HuH-7.5 (cell line): Measurements from ENCODE around the gene KBTBD8.

Experiments used
- DNase-seq: peaks from one replicate; pipeline ENCODE4 v3.0.0; 2011; ENCODE audit warnings: low spot score

Gene KBTBD8

DNA sequence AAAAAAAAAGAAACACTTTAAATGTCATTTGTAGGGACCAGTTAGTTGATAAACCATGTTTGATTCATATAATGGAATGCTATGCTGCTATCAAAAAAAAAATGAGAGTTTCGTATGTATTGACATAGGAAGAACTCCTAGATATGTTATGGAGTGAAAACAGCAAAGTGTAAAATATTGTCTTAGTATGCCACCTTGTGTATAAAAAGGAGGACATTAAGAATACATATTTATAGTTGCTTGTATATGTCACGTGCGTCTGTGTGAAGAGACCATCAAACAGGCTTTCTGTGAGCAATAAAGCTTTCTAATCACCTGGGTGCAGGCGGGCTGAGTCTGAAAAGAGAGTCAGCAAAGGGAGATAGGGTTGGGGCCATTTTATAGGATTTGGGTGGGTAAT lies 39.5 kb downstream of the KBTBD8 start:
- no peak for DNase-seq

DNA sequence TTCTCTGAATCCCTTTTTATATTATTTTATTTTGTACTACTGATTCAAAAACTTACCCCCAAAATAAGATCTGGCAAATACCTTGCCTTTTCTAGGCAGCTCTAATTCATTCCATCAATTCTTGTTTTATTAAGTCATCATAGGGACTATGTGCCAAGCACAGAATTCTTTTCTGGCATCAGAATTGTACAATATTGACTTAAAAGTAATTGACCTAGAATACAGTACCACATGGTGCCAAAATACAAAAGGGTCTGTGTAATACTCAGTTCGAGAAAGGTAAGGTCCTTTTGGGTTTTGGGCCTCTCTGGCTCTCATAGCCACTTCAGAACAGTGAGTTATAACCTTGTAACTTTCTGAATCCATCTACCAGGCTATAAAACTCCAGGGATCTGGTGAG lies 46.2 kb downstream of the KBTBD8 start:
- no peak for DNase-seq

DNA sequence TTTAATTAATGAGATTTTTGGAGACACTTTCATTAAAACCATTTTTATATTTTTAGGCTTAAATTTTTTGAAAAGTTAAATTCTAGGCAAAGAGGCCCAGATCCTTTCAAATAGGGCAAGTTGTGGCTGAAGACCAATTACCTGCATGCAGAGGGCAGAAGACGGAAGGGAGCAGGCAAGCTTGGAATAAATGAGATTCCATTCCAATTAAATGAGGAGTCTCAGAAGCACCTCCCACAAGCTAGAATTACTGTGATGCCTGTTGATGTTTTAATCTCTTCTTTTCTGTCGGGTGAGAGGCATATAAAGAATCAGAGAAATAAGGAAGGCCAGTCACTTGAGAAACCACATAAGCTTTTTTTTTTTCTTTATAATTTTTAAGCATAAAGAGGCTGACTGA lies 46.8 kb downstream of the KBTBD8 start:
- DNase-seq: no peak

DNA sequence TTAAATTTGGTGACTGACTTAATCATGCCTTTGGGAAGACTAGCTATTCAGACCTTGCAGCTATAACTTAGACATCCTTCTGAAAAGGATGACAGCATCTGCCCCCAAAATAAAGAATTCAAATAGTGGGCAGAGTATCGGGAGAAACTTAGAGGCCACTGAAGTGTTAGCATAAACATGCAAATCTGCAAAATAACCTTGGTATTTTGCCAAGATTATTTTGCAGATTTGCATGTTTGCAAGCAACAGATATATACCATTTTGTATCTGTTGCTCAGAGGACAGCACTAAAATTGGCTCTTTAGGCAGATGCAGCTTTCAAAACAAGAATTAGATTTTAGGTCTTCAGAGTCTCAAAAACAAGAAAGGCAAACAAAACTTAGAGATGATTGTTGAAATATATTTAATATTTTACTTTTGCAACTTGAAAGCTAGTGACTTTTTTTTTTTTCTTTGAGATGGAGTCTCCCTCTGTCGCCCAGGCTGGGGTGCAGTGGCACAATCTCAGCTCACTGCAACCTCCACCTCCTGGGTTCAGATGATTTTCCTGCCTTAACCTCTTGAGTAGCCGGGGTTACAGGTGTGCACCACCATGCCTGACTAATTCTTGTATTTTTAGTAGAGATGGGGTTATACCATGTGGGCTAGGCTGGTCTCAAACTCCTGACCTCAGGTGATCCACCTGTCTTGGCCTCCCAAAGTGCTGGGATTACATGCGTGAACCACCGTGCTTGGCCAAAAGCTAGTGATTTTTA lies 47.8 kb downstream of the KBTBD8 start:
- DNase-seq: no peak

DNA sequence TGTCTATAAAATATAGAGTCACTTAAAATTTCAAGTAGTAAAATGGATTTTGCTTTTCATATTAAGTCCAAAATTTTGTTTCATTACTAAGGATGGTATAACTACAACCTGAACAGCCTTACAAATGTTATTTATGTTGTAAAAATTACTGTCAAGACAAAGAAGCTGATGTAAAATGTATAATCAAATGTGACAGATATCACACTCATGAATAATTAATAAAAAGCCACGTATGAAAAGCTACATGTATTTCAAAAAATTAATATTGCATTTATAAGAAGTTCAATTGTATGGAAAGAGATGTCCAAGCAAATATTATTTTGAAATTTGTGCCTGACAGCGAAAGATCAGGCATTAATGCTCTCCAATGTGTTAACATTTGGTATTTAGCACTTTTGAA lies 48.9 kb downstream of the KBTBD8 start:
- DNase-seq: no peak

DNA sequence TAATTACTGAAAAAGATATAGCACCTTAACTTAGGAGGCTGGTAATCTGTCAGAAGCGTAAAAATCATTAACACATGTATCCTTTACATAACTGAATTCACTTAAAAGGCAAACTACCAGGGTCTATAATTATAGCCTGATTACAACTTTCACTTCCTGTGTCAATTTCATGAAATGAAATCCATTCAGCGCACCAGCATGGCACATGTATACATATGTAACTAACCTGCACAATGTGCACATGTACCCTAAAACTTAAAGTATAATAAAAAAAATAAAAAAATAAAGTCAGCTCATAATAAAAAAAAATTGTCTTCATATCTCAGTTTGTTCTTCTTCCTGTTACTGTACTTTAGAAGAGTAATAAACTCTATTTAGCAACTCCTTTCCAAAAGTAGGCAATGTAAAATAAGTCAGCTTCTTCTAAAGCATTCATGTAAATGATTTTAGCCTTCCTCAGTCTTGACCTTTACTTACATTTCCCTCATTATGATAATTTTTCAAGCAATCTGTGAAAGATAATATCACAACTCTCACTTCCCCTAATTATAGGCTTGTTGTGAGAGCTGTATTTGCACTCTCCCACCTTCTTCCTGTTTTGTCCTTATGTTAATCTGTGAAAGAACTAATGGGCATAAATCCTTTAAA lies 50.1 kb downstream of the KBTBD8 start:
- no peak for DNase-seq

GRCh38 chr3:67048715-67049074 lies 50.6 kb downstream of the KBTBD8 start:
- DNase-seq: no peak

DNA sequence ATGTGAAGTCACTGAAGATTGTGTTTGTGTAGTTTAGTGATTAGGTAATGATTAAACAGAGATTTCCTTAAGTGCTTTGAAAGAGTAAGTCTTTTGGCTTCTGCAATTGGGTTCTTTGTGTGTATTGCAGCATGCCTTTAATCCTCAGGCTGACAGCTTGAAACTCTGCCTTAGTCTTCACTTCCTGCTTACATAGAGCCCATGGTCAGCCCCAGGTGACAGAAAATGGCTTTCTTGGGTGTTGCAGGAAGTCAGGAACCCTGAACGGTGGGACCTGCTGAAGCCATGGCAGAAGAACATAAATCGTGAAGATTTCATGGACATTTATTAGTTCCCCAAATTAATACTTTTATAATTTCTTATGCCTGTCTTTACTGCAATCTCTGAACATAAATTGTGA lies 61.3 kb downstream of the KBTBD8 start:
- no peak for DNase-seq
